Activated CD8-positive, alpha-beta memory T cell treated with anti-CD3 and anti-CD28 coated beads, Interleukin-2, amount 10 ng/mL, durations not matched to agents 7 days and 5 days (primary cell): ENCODE data around the gene ENTPD2. TPM values are rescaled to one million over a fixed set of nuclear protein-coding genes. Genes with fewer than 3 reads are reported as not detected.

ENCODE experiments used
- ATAC-seq: fragments of 150-1000 bp; cut with Tn5 transposase; one replicate; pipeline ENCODE4 v1.10.0; 2021; ENCODE audit warnings: moderate library complexity
- CTCF ChIA-PET: fragments of 350-600 bp; sonication (Branson Sonifier 250); formaldehyde crosslinking; loops from one replicate; lab custom pipeline; 2021; ENCODE audit warnings: antibody characterized with exemption; lab: Charles Lee
- DNase-seq: peaks from one replicate; pipeline ENCODE4 v3.0.0-alpha.2; 2020
- H3K27ac Mint-ChIP-seq: one replicate; pipeline ENCODE4 v1.8.0; 2021; ENCODE audit warnings: mild to moderate bottlenecking, mixed read lengths
- H3K27me3 Mint-ChIP-seq: one replicate; pipeline ENCODE4 v1.8.0; 2021; ENCODE audit warnings: mixed read lengths
- H3K36me3 Mint-ChIP-seq: one replicate; pipeline ENCODE4 v1.8.0; 2021; ENCODE audit warnings: mild to moderate bottlenecking, mixed read lengths
- H3K4me1 Mint-ChIP-seq: one replicate; pipeline ENCODE4 v1.8.0; 2021; ENCODE audit warnings: mixed read lengths
- H3K4me3 Mint-ChIP-seq: one replicate; pipeline ENCODE4 v1.8.0; 2021; ENCODE audit warnings: mild to moderate bottlenecking, moderate library complexity, mixed read lengths
- H3K9me3 Mint-ChIP-seq: one replicate; pipeline ENCODE4 v1.8.0; 2022; ENCODE audit warnings: low read depth, mixed read lengths
- total RNA-seq, 2 experiments: library from RNA; stranded (reverse); gene quantifications; one replicate each; pipeline ENCODE4 v1.2.3, GENCODE V29; 2021

The ENTPD2 gene
- total RNA-seq, 2 experiments from 2014 or later = not detected

DNA sequence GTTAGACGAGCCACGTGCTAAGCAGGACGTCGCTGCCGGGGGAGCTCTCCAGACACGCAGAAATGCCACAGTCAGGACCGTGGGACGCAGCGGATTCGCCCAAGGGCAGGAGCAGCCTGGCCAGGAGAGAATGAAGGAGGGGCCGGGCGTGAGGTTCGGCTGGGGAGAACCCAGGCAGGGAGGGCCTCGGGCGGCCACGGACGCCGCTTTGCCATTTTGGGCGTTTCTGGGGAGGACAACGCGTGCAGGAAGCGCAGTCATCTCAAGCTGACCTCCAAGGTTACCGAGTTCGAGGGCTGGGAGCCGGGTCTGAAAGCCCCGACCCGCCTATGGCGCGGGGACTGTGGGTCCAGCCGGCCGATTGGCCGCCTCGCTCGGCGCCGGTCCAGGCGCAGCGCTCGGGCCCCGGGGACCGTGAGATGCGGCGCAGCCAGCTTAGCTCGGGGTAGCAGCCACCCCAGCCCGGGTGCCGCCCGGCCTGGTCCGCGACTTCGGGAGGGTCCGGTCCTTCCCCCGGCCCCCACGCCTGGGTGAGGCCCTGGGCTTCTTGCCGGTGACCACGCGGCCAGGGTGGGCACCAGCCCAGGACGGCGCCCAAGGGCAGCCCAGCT is 32.2 kb upstream of the ENTPD2 start:
- no peaks in the 10 kb centered on the region for H3K27me3 Mint-ChIP-seq
- DNase-seq (peak; percentile 71), ATAC-seq (peak; percentile 7)
- peaks cover 5% of the 10 kb centered on the region for H3K36me3 Mint-ChIP-seq
- peaks cover 43% of the 10 kb centered on the region for H3K4me1 Mint-ChIP-seq
- CTCF ChIA-PET = interaction anchor here (1.1 to 10.6 kb wide), 18 partner anchors 9 to 359 kb away, joined by 3 to 138 read pairs (median 6); partner anchors contain the start of genes ABCA2, NPDC1, RNF224 and SAPCD2
- peak overlapping the region; percentile 90 for H3K27ac Mint-ChIP-seq
- no peaks in the 10 kb centered on the region for H3K9me3 Mint-ChIP-seq
- peak overlapping the region; percentile 82 for H3K4me3 Mint-ChIP-seq

DNA sequence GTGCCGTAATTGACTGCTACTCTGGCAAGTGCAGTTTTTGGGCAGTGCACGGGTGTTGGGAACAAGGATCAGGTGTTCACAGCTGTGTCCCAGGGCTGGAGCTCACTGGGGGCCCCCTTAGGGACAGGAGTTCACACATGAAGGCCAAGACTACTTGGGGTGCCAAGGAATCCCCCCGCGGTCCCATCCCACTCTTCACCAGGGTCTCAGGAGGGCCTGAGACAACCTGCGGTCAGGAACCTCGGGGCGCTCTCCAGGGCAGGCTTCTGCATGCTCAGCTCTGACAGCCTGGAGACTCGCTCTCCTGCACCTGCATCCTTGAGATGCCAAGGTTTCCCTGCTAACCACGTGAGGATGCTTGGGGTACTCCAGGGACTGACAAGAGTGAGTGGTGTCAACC is 30.7 kb upstream of the ENTPD2 start:
- DNase-seq = no peak
- no peak overlapping the region for H3K4me3 Mint-ChIP-seq
- H3K27ac Mint-ChIP-seq = peak overlapping the region; percentile 43
- peaks cover 47% of the 10 kb centered on the region for H3K4me1 Mint-ChIP-seq
- H3K27me3 Mint-ChIP-seq = no peaks in the 10 kb centered on the region
- no peaks in the 10 kb centered on the region for H3K9me3 Mint-ChIP-seq
- CTCF ChIA-PET = interaction anchor here (0.7 to 10.6 kb wide), 4 partner anchors 11 to 466 kb away, joined by 3 to 138 read pairs (median 30); partner anchors contain the start of gene SAPCD2
- peaks cover 6% of the 10 kb centered on the region for H3K36me3 Mint-ChIP-seq
- ATAC-seq = no peak

DNA sequence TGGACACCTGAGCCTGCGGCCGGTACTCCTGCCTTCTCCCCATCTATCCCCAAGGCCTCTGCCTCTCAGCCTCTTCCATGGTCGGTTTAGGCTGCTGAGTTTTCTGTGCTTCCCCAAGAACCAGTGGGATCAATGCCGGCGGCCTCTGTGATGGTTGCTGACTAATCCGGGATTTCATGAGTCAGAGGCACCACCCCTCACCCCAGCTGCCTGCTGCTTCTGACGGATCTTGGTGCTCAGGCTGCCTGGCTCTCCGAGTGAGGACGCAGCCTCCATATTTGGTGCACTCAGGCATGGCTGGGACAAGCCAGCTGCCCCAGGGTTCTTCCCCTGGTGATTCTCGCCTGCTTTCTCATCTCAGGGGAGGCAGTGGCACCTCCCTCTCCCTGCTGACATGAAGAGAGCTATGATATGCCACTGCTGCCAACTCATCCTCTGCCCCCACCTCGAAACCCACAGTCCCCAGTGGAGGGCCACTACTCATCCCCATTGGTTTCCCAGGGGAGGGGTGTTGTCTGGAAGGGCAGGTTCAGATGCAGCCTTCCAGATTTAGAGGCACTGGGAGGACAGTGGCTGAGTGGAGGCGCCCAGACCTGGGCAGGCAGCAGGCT is 29.6 kb upstream of the ENTPD2 start:
- peaks cover 42% of the 10 kb centered on the region for H3K4me1 Mint-ChIP-seq
- H3K4me3 Mint-ChIP-seq = no peak overlapping the region
- peaks cover 7% of the 10 kb centered on the region for H3K36me3 Mint-ChIP-seq
- H3K27me3 Mint-ChIP-seq = no peaks in the 10 kb centered on the region
- CTCF ChIA-PET = interaction anchor here (10.6 kb wide), 1 partner anchor 15 kb away, joined by 138 read pairs; the partner anchor contains the start of gene SAPCD2
- no peaks in the 10 kb centered on the region for H3K9me3 Mint-ChIP-seq
- peak overlapping the region; percentile 15 for H3K27ac Mint-ChIP-seq
- no peak for ATAC-seq
- DNase-seq = no peak

DNA sequence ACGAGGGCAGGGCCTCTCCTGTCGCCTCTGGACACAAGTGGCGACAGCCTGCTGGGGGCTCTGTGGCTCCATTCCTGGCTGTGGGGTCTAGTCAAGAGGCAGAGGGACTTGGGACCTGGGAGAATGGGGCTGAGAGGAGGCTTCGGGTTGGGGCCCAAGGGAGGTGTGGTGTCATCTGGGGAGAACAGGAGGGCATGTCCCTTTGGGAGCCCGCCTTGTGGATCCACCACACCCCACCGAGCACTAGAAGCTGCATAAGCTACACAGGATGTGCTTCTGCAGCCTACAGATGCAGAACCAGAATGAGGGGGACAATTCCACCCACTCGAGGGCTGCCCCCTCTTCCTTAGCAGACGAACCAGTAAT is 29.0 kb upstream of the ENTPD2 start:
- peaks cover 38% of the 10 kb centered on the region for H3K4me1 Mint-ChIP-seq
- H3K36me3 Mint-ChIP-seq = peaks cover 7% of the 10 kb centered on the region
- no peak for DNase-seq
- H3K27ac Mint-ChIP-seq = no peak overlapping the region
- no peak for ATAC-seq
- H3K27me3 Mint-ChIP-seq = no peaks in the 10 kb centered on the region
- no peak overlapping the region for H3K4me3 Mint-ChIP-seq
- H3K9me3 Mint-ChIP-seq = no peaks in the 10 kb centered on the region
- CTCF ChIA-PET = interaction anchor here (10.6 kb wide), 1 partner anchor 14 kb away, joined by 138 read pairs; the partner anchor contains the start of gene SAPCD2

DNA sequence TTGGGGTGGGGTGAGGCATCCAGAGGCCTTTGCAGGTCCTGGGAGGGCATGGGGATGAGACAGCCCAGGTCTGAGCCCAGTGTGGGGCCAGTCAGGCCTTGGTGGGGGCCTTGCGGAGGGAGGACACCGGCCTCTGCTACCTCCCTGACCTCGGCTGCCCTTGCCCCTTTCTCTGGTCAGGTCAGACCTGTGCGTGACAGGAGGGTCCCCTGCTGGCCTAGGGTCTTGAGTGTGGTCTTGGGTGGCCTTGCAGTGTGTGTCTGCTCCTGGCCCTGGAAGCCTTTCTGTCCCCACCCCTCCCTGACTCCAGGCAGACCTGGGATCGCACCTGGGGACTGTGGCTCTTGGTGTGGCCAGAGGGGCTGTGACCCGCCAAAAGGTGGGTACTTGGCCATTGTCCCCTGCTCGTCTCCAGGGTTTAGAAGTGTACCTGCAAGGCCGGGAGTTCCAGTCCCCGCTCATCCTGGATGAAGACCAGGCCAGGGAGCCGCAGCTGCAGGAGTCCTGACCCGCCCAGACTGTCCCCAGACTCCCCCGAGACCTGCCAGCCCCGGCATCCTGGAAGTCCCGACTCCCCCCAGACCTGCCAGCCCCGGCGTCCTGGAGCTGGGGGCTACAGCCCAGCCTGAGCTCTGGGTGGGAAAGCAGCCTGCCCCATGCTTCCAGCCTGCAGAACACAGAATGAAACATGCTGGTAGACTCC is 28.5 kb upstream of the ENTPD2 start:
- Mint-ChIP-seq H3K27ac (no peak overlapping the region), H3K27me3 (no peaks in the 10 kb centered on the region), H3K36me3 (peaks cover 7% of the 10 kb centered on the region), H3K4me3 (no peak overlapping the region), H3K4me1 (peaks cover 33% of the 10 kb centered on the region), H3K9me3 (no peaks in the 10 kb centered on the region)
- CTCF ChIA-PET = interaction anchor here (10.6 kb wide), 1 partner anchor 14 kb away, joined by 138 read pairs; the partner anchor contains the start of gene SAPCD2
- no peak for ATAC-seq
- DNase-seq = no peak

DNA sequence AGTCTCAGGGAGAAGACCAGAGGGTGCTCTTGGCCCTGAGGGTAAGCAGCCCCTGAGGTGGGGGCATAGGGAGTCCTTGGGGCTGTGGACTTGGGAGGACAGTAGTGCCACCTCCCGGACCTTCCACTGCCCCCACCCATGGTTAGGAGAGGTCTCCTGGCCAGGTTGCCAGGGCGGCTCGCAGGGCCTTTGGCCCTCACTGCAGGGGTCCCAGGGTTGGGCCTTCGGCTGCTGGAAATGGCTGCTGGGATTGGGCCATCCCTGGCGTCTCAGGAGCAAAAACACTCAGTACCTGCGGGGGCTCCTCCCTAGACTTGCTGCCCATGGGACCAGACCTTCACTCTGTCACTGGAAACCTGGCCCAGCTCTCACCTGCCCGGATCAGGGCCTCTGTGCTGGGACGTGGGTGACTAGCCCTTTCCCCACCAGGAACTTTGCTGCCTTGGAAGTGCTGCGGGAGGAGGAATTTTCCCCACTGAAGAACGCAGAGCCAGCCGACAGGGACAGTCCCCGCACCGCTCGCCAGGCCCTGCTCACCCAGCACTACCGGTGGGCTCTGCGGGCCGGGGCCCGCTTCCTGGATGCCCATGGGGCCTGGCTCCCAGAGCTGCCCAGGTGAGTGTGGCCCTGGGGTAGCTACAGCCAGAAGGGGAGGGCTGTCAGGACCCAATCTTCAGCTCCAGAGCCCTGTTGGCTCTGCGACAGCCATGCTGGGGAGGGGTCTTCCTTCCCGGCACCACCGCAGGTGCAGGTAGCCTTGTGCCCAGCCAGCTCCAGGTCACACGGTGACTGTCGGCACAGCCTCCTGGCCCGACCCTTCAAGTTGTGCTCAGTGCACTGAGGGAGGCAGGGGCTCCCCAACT is 26.6 kb upstream of the ENTPD2 start:
- H3K4me1 Mint-ChIP-seq = peaks cover 30% of the 10 kb centered on the region
- no peaks in the 10 kb centered on the region for H3K9me3 Mint-ChIP-seq
- DNase-seq (no peak), ATAC-seq (no peak)
- no peaks in the 10 kb centered on the region for H3K27me3 Mint-ChIP-seq
- CTCF ChIA-PET = no interaction called here
- H3K36me3 Mint-ChIP-seq = peaks cover 7% of the 10 kb centered on the region
- H3K27ac Mint-ChIP-seq = no peak overlapping the region
- H3K4me3 Mint-ChIP-seq = no peak overlapping the region

DNA sequence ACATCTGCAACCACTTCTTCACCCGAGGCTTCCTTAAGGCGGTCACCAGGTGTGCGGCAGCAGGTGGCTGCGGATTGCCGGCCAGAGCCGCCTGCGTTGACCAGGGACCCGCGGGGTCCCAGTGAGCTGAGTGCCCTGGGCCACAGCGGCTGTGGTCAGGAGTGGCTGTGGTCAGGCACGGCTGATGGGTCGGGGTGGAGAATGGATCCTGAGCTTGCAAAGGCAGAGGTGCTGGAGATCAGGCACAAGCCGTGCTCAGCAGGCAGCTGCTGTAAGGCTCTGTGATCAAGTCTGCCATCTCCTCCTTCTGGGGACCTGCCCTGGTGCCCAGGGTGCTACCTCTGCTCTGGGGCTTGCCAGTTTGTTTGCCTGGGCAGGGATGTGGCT is 25.5 kb upstream of the ENTPD2 start:
- Mint-ChIP-seq H3K36me3 (peaks cover 7% of the 10 kb centered on the region), H3K27ac (no peak overlapping the region), H3K4me1 (peaks cover 22% of the 10 kb centered on the region), H3K27me3 (no peaks in the 10 kb centered on the region), H3K9me3 (no peaks in the 10 kb centered on the region), H3K4me3 (no peak overlapping the region)
- ATAC-seq (no peak), DNase-seq (no peak)
- CTCF ChIA-PET = interaction anchor here (0.7 to 2.5 kb wide), 2 partner anchors 11 to 157 kb away, joined by 3 to 9 read pairs; no protein-coding TSS in a partner anchor

DNA sequence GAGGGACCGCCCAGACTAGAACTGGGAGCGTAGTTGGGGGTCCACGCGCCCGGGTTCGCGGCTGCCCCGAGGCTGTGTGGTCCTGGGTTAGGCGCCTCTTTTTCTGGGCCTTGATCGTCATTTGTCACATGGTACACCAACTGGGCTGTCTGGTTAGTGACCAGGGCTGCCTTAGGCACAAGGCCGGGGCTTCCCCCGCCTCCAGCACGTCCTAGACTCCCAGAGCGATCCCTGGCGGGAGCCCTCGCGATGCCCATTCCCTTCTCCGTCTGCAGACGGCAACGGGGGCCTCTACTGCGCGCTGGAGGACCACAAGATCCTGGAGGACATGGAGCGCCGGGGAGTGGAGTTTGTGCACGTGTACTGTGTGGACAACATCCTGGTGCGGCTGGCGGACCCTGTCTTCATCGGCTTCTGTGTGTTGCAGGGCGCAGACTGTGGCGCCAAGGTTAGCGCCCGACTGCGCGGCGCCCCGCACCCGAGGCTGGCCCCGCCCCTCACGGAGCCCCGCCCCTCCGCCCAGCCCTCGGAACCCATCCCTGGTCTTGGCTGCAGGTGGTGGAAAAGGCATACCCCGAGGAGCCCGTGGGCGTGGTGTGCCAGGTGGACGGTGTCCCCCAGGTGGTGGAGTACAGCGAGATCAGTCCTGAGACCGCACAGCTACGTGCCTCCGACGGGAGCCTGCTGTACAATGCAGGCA is 25.0 kb upstream of the ENTPD2 start:
- Mint-ChIP-seq H3K27me3 (no peaks in the 10 kb centered on the region), H3K4me3 (peak overlapping the region; percentile 73), H3K4me1 (peaks cover 20% of the 10 kb centered on the region), H3K9me3 (no peaks in the 10 kb centered on the region), H3K27ac (no peak overlapping the region), H3K36me3 (peaks cover 7% of the 10 kb centered on the region)
- CTCF ChIA-PET = interaction anchor here (0.7 to 2.5 kb wide), 2 partner anchors 11 to 158 kb away, joined by 3 to 9 read pairs; no protein-coding TSS in a partner anchor
- no peak for DNase-seq
- ATAC-seq = no peak

DNA sequence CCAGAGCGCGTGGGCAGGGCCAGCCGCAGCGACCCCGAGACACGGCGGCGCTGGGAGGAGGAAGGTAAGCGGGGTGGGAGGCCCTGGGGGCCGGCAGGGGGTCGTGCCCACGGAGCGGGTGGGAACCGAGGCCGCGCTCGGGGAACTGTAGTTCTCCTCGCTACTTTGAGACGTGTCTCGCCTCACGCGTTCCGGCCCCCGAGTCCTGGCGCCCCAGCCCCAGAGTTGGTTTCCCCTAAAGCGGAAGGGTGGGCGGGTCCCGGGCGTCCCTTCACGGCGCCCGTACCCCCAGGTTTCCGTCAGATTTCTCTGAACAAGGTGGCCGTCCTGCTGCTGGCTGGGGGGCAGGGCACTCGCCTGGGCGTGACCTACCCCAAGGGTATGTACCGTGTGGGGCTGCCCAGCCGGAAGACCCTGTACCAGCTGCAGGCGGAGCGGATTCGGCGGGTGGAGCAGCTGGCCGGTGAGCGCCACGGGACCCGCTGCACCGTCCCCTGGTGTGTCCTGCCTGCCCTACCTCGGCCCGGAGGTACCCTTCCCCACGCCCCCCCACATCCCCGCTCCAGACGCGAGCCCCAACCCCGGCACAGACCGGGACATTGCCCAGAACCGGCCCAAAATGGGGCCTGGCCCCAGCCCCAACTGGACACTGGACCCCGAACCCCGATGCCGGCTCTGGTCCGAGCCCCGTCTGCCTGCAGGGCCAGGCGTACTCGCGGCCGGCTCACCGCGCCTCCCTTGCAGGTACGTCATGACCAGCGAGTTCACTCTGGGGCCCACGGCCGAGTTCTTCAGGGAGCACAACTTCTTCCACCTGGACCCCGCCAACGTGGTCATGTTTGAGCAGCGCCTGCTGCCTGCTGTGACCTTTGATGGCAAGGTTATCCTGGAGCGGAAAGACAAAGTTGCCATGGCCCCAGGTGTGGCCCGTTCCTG is 24.2 kb upstream of the ENTPD2 start:
- H3K9me3 Mint-ChIP-seq = no peaks in the 10 kb centered on the region
- H3K27ac Mint-ChIP-seq = peak overlapping the region; percentile 46
- H3K27me3 Mint-ChIP-seq = no peaks in the 10 kb centered on the region
- peak; percentile 54 for ATAC-seq
- CTCF ChIA-PET = interaction anchor here (1.4 to 2.5 kb wide), 5 partner anchors 11 to 159 kb away, joined by 6 to 29 read pairs (median 8); partner anchors contain the start of gene NPDC1
- peaks cover 18% of the 10 kb centered on the region for H3K4me1 Mint-ChIP-seq
- H3K4me3 Mint-ChIP-seq = peak overlapping the region; percentile 73
- DNase-seq = peak; percentile 83
- H3K36me3 Mint-ChIP-seq = peaks cover 7% of the 10 kb centered on the region

DNA sequence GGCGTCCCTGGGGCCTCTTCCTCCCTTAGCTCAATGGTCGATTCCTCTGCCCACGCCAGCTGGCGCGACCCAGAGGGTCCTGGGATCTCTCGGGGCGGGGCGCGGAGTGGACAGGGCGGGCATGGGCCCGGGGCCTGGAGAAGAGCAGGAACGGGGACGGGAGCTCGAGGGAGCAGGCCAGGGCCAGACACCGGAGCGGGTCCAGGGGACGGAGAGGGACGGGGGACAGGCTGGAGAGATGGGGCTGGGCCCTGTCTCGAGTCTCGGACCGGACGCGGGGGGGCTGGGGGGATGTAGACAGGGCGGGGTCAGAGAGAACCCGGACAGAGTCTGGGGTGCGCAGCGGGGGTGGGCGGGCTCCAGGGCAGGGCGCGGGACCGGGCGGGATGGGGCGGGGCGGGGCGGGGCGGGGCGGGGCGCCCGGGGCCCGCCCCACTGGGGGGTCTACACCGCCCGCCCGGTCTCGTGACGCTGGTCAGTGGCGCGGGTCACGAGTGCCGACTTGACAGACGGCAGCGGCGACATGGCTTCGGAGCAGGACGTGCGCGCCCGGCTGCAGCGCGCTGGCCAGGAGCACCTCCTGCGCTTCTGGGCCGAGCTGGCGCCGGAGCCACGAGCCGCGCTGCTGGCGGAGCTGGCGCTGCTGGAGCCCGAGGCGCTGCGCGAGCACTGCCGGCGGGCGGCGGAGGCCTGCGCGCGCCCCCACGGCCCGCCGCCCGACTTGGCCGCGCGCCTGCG is 23.3 kb upstream of the ENTPD2 start, which contains the start of gene UAP1L1:
Gene UAP1L1 (plus strand): TSS at position 508 of the 738 bp plus-strand sequence. CDS start 16 bp downstream, at position 524.
- Mint-ChIP-seq H3K27me3 (no peaks in the 10 kb centered on the region), H3K4me1 (peaks cover 18% of the 10 kb centered on the region), H3K36me3 (peaks cover 7% of the 10 kb centered on the region), H3K27ac (peak within 1 kb of the TSS; percentile 52), H3K9me3 (no peaks in the 10 kb centered on the region), H3K4me3 (peak within 1 kb of the TSS; percentile 73)
- CTCF ChIA-PET = interaction anchor here (0.6 to 2.5 kb wide), 11 partner anchors 10 to 159 kb away, joined by 3 to 29 read pairs (median 6); partner anchors contain the start of genes MAN1B1, NPDC1 and RNF224
- ATAC-seq = peak; percentile 80
- peak; percentile 85 for DNase-seq

DNA sequence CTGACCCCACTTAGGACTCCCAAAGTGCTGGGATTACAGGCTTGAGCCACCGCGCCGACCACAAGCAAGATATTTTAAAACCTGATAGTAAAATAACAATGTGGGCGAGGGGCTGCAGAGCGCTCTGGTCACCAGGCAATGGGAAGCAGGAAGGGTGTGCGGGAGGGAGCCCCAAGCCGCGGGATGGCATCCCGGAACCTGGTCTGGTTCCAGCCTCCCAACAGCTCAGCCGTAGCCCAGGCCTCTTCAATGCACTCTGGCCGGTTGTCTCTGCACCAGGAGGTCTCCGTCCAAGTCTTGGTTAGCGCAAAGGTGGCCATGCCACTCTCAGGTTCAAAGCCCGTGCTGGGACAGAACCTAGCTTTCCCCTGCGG is 22.8 kb upstream of the ENTPD2 start:
- no peak for ATAC-seq
- peaks cover 7% of the 10 kb centered on the region for H3K36me3 Mint-ChIP-seq
- H3K9me3 Mint-ChIP-seq = no peaks in the 10 kb centered on the region
- H3K27me3 Mint-ChIP-seq = no peaks in the 10 kb centered on the region
- peak overlapping the region; percentile 52 for H3K27ac Mint-ChIP-seq
- CTCF ChIA-PET = interaction anchor here (0.8 to 2.3 kb wide), 9 partner anchors 9 to 151 kb away, joined by 3 to 29 read pairs (median 6); partner anchors contain the start of genes MAN1B1, NPDC1 and RNF224
- peak overlapping the region; percentile 62 for H3K4me3 Mint-ChIP-seq
- no peak for DNase-seq
- H3K4me1 Mint-ChIP-seq = peaks cover 21% of the 10 kb centered on the region
